8988T (cell line): Measurements from ENCODE around the gene ARID1B.
"Not testable (repeated sequence)": the region's sequence is repeated elsewhere in the genome, so short reads cannot be mapped to it uniquely, and the experiment has no call there.

Experiments
- DNase-seq: peaks from one replicate; pipeline ENCODE4 v3.0.0; 2011

Gene ARID1B

GRCh38 chr6:157145656-157146285 is 368.6 kb downstream of the ARID1B start:
- DNase-seq, result peak; percentile 37

- not testable (repeated sequence) for DNase-seq
Observed at GRCh38 chr6:157147054-157148026, 370.2 kb downstream of the ARID1B start.

- DNase-seq, result peak; percentile 93
Observed at GRCh38 chr6:157148391-157149323, 371.5 kb downstream of the ARID1B start.

GRCh38 chr6:157150076-157150475 is 372.9 kb downstream of the ARID1B start:
- DNase-seq, result no peak

GRCh38 chr6:157151029-157151428 is 373.9 kb downstream of the ARID1B start:
- DNase-seq, result no peak

GRCh38 chr6:157151989-157152388 is 374.8 kb downstream of the ARID1B start:
- no peak for DNase-seq

- DNase-seq, result no peak
Observed at GRCh38 chr6:157152556-157152955, 375.4 kb downstream of the ARID1B start.

- DNase-seq, result no peak
Observed at GRCh38 chr6:157155804-157156203, 378.6 kb downstream of the ARID1B start.

- no peak for DNase-seq
Observed at GRCh38 chr6:157157258-157157657, 380.1 kb downstream of the ARID1B start.

GRCh38 chr6:157158456-157158855 is 381.3 kb downstream of the ARID1B start:
- no peak for DNase-seq

GRCh38 chr6:157158897-157159296 is 381.7 kb downstream of the ARID1B start:
- DNase-seq, result no peak

- DNase-seq, result no peak
Observed at GRCh38 chr6:157159348-157159747, 382.2 kb downstream of the ARID1B start.

- no peak for DNase-seq
Observed at GRCh38 chr6:157161912-157162311, 384.7 kb downstream of the ARID1B start.

- no peak for DNase-seq
Observed at GRCh38 chr6:157162766-157163433, 385.7 kb downstream of the ARID1B start.

GRCh38 chr6:157163434-157164159 is 386.4 kb downstream of the ARID1B start:
- no peak for DNase-seq

- no peak for DNase-seq
Observed at GRCh38 chr6:157164972-157165371, 387.8 kb downstream of the ARID1B start.

- DNase-seq, result no peak
Observed at GRCh38 chr6:157166784-157167183, 389.6 kb downstream of the ARID1B start.

- DNase-seq, result no peak
Observed at GRCh38 chr6:157167837-157168236, 390.7 kb downstream of the ARID1B start.

GRCh38 chr6:157168471-157168870 is 391.3 kb downstream of the ARID1B start:
- DNase-seq, result no peak

- DNase-seq, result no peak
Observed at GRCh38 chr6:157169226-157169625, 392.0 kb downstream of the ARID1B start.

- DNase-seq, result no peak
Observed at GRCh38 chr6:157169656-157170055, 392.5 kb downstream of the ARID1B start.

GRCh38 chr6:157170535-157170934 is 393.4 kb downstream of the ARID1B start:
- DNase-seq, result no peak
